ENCODE data around the gene NISCH. TPM values are rescaled to one million over a fixed set of nuclear protein-coding genes. Genes with fewer than 3 reads are reported as not detected.

The NISCH gene
- total and polyA plus RNA-seq, 2 donors (not counting 1 experiment from before 2014, with no cell fraction given), result 130 to 169 TPM

- Histone ChIP-seq H3K9me3 (ENCODE audit: control extremely low read depth in 1 of 3, control insufficient read depth in 2 of 3, insufficient read depth in 1 of 3, low read length in 2 of 3) (no peaks in the 10 kb centered on the region), H3K27me3 (replicated peaks in 1 of 4; ENCODE audit: control extremely low read depth in 1 of 4, control insufficient read depth in 3 of 4, insufficient read depth in 4 of 4, low read length in 3 of 4) (no peaks in the 10 kb centered on the region), H3K79me2 (ENCODE audit: control insufficient read depth, insufficient read depth, low read length) (no peaks in the 10 kb centered on the region), H3K27ac (ENCODE audit: low read length in 2 of 2) (no peak overlapping the region), H3K4me3 (ENCODE audit: control extremely low read depth in 1 of 5, extremely low read depth in 1 of 5, insufficient read depth in 1 of 5, low read depth in 2 of 5, low read length in 4 of 5) (no peak overlapping the region), H3K9ac (ENCODE audit: low read length) (no peak overlapping the region), H4K20me1 (ENCODE audit: control insufficient read depth, insufficient read depth, low read length, poor library complexity, severe bottlenecking) (no peaks in the 10 kb centered on the region), H3K36me3 (replicated peaks in 1 of 2; ENCODE audit: control extremely low read depth in 1 of 2, control insufficient read depth in 1 of 2, extremely low read depth in 1 of 2, insufficient read depth in 2 of 2, low read length in 1 of 2) (peaks cover 0 to 7% of the 10 kb centered on the region in 2 experiments), H3K4me2 (replicated peaks; ENCODE audit: low read depth, low read length, poor library complexity, severe bottlenecking) (no peak overlapping the region), H3K4me1 (ENCODE audit: control insufficient read depth in 2 of 2, insufficient read depth in 2 of 2, low read length in 2 of 2) (no peaks in the 10 kb centered on the region), H2AFZ (ENCODE audit: insufficient read depth, low read depth, low read length, poor library complexity, severe bottlenecking) (no peak overlapping the region)
- Mint-ChIP-seq H3K4me3 (no peak overlapping the region), H3K4me1 (no peaks in the 10 kb centered on the region), H3K27me3 (no peaks in the 10 kb centered on the region), H3K9me3 (ENCODE audit: insufficient read depth) (no peaks in the 10 kb centered on the region), H3K27ac (no peak overlapping the region)
- ChIA-PET POLR2A (no interaction called here), CTCF (interaction anchor here (1.0 to 1.9 kb wide), 2 partner anchors 10 to 11 kb away, joined by 4 to 8 read pairs; no protein-coding TSS in a partner anchor)
- ATAC-seq (ENCODE audit: low read depth), result no peak
- WGBS (ENCODE audit: insufficient coverage), result 100% methylated on average over 3 of the region's 3 CpGs
- intact Hi-C loops (cut with micrococcal nuclease), result no loop called here
- no peak for DNase-seq
- TF ChIP-seq EZH2 (IDR thresholded peaks at IDR 0.05; ENCODE audit: borderline replicate concordance, insufficient read depth, low read depth, low read length, poor library complexity, severe bottlenecking) (no peak), CTCF (IDR thresholded peaks at IDR 0.05) (no peak)
These were observed 32.7 kb upstream of the NISCH start for GRCh38 chr3:52422669-52423068.

DNA sequence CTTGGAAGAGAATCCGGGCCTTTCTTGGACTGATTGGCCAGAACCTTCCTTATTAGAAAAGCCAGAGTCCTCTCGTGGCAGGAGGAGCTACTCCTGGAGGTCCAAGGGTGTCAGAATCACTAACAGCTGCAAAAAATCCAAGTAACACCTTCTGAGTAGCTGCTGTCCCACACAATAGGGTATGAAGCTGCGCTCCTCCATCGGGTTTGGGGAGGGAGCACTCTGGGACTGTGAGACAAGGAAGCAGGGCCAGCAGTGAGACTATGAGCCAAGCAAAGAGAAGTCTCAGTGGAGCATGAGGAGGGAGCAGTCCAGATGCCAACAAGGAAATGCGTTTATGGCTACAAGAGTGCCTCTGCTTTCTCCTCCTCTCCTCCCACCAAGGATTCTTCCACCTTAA, 32.2 kb upstream of the NISCH start:
- H3K9me3 ChIP-seq (ENCODE audit: control extremely low read depth in 1 of 3, control insufficient read depth in 2 of 3, insufficient read depth in 1 of 3, low read length in 2 of 3), result peaks cover 0 to 3% (median 0%) of the 10 kb centered on the region in 3 donors
- DNase-seq, result no peak
- H3K4me1 ChIP-seq (ENCODE audit: control insufficient read depth in 2 of 2, insufficient read depth in 2 of 2, low read length in 2 of 2), result no peaks in the 10 kb centered on the region
- no peaks in the 10 kb centered on the region for H3K4me1 Mint-ChIP-seq
- CTCF ChIA-PET, result interaction anchor here (1.0 to 1.9 kb wide), 2 partner anchors 10 kb away, joined by 4 to 8 read pairs; no protein-coding TSS in a partner anchor
- no peaks in the 10 kb centered on the region for H3K79me2 ChIP-seq (ENCODE audit: control insufficient read depth, insufficient read depth, low read length)
- H2AFZ ChIP-seq (ENCODE audit: insufficient read depth, low read depth, low read length, poor library complexity, severe bottlenecking), result no peak overlapping the region
- H3K27ac ChIP-seq (ENCODE audit: low read length in 2 of 2), result no peak overlapping the region
- no peak for ATAC-seq (ENCODE audit: low read depth)
- no peak overlapping the region for H3K4me2 ChIP-seq (replicated peaks; ENCODE audit: low read depth, low read length, poor library complexity, severe bottlenecking)
- intact Hi-C loops (cut with micrococcal nuclease), result no loop called here
- no peaks in the 10 kb centered on the region for H4K20me1 ChIP-seq (ENCODE audit: control insufficient read depth, insufficient read depth, low read length, poor library complexity, severe bottlenecking)
- peaks cover 0 to 2% (median 0%) of the 10 kb centered on the region in 4 experiments for H3K27me3 ChIP-seq (replicated peaks in 1 of 4; ENCODE audit: control extremely low read depth in 1 of 4, control insufficient read depth in 3 of 4, insufficient read depth in 4 of 4, low read length in 3 of 4)
- no peaks in the 10 kb centered on the region for H3K9me3 Mint-ChIP-seq (ENCODE audit: insufficient read depth)
- POLR2A ChIA-PET, result no interaction called here
- H3K9ac ChIP-seq (ENCODE audit: low read length), result no peak overlapping the region
- no peak overlapping the region for H3K4me3 Mint-ChIP-seq
- H3K4me3 ChIP-seq (ENCODE audit: control extremely low read depth in 1 of 5, extremely low read depth in 1 of 5, insufficient read depth in 1 of 5, low read depth in 2 of 5, low read length in 4 of 5), result no peak overlapping the region
- 84% methylated on average over 4 of the region's 5 CpGs for WGBS (ENCODE audit: insufficient coverage)
- H3K27me3 Mint-ChIP-seq, result no peaks in the 10 kb centered on the region
- no peak for TF ChIP-seq EZH2 (IDR thresholded peaks at IDR 0.05; ENCODE audit: borderline replicate concordance, insufficient read depth, low read depth, low read length, poor library complexity, severe bottlenecking)
- no peak for TF ChIP-seq CTCF (IDR thresholded peaks at IDR 0.05)
- peaks cover 0 to 5% of the 10 kb centered on the region in 2 experiments for H3K36me3 ChIP-seq (replicated peaks in 1 of 2; ENCODE audit: control extremely low read depth in 1 of 2, control insufficient read depth in 1 of 2, extremely low read depth in 1 of 2, insufficient read depth in 2 of 2, low read length in 1 of 2)
- no peak overlapping the region for H3K27ac Mint-ChIP-seq
